ENCODE data around the gene OR1K1. TPM values are rescaled to one million over a fixed set of nuclear protein-coding genes. Genes with fewer than 3 reads are reported as not detected.
"Not testable (repeated sequence)": the region's sequence is repeated elsewhere in the genome, so short reads cannot be mapped to it uniquely, and the experiment has no call there.

Gene OR1K1
- total RNA-seq, 1 donor from 2014 or later = not detected

DNA sequence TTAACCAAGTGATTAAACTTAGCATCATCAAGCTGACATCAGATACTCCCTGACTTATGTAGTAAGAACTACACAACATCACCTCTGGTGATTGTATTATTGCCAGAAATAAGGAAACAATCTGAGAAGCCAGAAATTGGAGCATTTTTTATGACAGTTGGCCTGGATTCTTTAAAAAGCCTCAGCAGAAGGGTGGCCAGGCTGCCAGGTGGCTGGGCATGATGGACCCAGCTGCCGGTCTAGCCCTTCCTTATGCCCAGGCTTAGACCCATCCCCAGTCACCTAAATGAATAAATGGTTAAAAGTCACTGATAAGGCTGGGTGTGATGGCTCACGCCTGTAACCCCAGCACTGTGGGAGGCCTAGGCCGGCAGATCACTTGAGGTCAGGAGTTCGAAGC, 12.8 kb downstream of the OR1K1 start:
- DNase-seq = no peak

DNA sequence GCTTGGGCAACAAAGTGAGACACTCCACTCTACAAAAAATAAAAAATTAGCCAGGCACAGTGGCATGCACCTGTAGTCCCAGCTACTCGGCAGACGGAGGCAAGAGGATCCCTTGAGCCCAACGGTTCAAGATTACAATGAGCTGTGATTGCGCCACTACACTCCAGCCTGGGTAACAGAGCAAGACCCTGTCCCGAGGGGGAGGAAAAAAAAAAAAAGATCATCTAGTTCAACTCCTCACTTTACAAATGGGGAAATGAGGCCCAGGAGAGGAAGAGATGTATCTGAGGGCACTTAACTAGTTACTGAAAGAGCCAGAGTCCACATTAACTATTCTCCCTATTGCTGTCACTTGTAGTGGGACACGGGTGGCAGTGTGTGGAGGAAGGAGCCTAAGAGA, 14.6 kb downstream of the OR1K1 start:
- no peak for DNase-seq

DNA sequence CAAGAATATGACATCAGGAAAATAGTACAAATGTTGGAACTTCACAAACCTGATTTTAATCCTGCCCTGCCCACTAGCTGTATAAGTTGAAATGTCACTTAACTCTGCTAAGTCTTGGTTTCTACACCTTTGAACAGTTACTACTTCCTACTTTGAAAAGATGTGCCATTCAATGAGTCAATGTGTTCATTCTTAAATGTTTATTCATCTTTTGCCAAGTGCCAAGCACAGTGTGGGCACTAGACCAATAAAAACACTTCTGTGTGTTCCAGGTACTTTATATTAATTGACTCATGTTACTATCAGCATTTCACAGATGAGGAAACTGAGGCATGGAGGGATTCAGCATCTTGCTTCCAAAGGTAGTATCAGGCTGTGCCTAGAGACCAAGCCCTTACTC, 15.6 kb downstream of the OR1K1 start:
- DNase-seq = no peak

DNA sequence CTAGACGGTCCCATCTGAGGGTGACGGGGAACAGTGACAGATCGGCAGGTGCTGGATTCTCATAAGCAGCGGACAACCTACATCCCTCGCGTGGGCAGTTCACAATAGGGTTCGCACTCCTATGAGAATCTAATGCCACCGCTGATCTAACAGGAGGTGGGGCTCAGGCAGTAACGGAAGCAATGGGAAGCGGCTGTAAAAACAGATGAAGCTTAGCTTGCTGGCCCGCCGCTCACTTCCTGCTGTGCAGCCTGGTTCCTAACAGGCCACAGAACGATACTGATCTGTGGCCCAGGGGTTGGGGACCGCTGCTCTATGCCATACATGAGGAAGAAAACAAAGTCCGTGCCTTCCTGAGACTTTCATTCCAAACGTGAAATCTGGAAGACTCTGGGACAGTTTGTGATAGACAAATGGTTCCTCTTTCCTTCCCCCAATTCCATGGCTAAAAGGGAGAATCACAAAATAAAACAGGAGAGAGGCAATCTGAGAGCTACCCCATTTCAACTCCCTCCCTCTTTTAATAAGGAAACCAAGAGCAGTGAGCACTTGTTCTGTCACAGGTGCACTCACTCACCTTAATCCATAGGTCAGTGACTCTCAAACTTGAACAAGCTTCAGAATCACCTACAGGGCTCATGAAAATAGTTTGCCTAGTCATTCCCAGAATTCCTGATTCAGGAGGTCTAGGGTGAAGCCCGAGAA, 16.4 kb downstream of the OR1K1 start:
- no peak for DNase-seq

DNA sequence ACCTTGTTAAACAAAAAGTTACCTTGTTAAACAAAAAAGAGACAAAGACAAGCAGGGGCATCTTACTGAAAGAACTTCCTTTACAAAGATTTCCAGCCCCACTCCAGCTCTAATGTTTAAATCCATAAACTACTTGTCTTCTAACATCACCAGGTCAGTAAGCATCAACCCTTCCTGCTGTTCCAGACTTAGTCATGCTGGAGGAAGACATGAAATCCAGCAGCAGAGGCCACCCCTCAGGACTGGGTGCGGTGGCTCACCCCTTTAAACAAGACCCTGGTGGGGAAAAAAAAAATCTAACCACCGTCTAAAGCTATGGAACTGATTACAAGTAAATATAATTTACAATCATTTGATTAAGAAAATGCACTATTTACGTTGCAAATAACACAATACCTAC, 19.4 kb downstream of the OR1K1 start:
- DNase-seq = no peak

DNA sequence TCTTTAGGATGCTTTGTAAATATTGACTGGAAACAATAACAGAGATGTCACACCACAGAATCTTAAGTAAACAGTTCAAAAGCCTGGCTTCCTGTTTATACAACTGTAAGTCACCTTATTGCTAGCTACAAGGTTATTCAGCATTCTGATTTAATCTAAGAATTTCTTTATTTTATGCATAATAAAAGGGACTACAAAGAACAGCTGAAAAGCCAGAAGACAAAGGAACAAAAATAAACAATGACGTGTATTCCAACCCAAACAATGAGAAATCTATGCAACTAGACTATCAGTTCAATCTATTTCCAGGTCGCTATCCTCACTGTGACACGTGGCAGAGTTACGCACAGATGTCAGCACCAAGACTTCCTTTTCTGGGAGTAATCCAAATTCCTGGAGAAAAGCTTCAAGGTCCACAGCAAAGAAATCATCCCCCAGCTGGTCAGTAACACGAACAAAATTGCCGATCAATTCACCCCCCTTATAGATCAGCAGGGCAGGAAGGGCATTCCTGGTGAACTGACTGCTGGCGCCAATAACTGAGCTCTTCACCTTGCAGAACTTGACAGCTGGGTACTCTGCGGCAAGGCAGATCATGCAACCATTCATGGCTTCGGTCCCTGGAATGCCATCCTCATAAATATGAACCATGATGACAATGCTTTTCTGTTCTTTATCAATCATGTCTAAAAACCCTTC, 20.0 kb downstream of the OR1K1 start:
- DNase-seq = no peak

DNA sequence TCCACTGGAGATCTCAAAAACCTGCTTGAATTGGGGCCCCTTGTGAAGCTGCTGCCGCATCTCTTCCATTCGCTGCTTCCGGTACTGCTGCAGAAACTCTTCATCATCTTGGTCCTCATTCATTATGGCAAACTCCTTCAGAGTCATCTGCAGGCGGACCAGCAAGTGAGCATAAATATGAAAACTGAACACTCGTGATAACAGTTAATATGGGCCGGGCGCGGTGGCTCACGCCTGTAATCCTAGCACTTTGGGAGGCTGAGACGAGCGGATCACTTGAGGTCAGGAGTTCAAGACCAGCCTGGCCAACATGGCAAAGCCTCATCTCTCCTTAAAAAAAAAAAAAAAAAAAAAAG, 20.5 kb downstream of the OR1K1 start:
- DNase-seq = no peak

DNA sequence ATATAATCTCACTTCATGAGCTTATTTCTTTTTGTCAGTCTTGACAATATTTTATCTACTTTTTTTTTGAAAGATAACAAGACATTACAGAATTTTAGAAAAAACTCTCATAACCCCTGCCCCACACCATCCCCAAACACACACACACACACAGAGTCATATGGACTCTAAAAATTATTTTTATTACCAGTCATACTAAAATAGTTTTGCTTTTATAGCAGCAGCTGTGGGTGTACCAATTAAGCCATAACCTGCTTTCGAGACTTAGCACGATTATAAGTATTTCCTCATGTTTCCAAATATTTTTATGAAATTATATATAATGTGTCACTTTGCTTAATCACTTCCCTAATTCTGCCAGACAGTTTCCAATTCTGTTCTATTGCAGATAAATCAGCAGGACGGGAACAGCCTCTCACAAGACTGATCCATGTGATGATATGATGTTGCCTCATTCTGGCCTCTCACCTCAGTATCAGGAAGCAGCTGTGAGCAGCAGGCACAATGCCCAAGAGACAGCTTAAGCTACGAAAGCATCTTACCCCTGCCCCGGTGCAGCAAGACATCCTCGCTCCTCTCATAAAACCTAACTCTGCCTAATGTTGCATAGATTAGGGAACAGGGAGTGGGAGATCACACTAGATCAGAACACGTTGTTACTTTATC, 21.5 kb downstream of the OR1K1 start:
- DNase-seq = no peak

DNA sequence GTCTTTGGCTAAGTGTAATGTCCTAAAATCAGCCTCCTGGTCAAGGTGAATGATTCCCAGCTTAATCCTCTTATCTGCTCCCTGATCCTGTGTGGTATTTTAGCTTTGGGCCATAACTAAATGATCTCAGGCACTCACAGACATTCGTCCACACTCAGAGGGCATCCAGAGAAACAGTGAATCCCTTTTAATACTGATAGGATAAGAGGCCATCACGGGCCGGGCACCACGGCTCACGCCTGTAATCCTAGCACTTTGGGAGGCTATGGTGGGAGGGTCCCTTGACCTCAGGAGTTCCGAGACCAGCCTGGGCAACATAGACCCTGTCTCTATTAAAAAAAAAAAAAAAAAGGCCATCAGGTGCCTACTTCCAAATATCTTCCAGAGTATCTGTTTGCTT, 22.1 kb downstream of the OR1K1 start:
- no peak for DNase-seq

DNA sequence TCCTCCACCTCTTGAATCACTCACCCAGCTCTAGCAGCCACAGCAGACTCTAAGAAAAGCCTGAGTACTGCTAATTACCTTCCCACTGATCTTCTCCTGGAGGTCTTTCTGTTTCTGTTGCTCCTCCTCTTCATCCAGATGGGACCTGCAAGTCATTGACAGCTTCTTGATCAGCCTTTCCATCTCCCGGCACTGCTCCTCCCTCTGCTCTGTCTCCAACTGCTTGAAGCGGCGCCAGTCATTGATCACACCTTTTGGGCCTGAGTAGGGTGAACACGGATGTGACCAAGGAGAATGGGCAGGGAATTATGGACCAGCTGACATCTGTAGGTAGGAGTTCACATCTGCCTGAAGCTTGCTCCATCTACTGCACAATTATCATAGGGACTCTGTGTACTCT, 23.0 kb downstream of the OR1K1 start:
- no peak for DNase-seq

DNA sequence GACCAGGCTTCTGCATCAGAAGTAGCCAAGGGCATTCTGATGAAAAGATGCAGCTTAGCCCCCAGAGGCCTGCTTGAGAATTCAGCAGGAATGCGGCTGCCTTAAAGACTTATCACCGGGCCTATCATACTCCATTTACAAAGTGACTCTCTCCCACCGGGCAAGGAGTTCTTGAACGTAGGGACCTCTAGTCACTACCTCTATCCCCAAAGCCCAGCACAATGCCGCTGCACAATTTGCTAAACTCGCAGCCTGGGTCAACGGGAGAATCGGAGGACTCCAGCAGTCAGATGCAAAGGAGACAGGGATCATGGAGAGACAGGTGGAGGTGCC, 27.8 kb downstream of the OR1K1 start:
- DNase-seq = no peak

DNA sequence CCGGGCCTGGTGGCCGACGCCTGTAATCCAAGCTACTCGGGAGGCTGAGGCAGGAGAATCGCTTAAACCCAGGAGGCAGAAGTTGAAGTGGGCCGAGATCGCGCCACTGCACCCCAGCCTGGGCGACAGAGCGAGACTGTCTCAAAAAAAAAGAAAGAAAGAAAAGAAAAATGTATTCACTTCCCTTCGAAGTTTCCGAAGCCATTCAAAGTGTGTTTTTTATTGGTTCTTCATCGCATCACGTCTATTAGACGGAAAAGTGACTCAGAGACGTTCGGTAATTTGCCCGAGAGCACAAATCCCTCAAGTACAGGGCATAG, 29.0 kb downstream of the OR1K1 start:
- DNase-seq = not testable (repeated sequence)

DNA sequence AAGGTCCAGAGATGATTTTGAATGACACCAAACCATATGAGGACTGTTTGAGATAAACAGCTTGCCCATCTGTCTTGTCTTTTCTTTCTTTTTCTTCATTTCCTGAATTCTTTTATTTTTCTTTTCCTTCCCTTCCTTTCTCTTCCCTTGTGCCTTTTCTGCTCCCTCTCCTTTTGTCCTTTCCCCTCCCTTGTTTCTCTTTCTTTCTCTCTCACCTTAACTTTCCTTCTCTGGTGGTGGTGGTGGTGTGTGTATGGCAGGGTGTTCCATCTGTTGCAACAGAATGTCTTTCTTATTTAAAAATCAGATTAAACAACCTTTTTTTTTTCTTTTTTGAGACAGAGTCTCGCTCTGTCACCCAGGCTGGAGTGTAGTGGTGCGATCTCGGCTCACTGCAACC, 32.3 kb downstream of the OR1K1 start:
- no peak for DNase-seq

DNA sequence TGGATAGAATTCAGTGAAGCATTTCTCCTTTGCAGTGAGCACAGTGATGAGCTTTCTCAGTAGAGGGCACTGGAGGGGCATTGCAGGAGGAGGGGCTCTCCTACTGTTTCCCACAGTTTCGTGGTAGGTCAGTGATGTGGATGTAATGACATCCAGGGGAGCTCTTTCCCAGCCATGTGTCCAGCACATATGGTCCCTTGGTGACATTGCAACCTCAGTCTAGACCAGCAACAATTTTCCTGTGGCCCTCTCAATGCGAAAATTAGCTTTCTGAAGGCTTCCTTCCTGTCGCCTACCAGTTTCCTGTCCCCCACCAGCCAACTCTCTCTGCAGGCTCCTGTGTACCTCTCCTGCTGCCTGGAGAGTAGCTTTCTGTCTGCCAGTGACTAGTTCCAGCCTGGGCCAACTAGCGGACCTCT, 35.4 kb downstream of the OR1K1 start:
- DNase-seq = no peak

DNA sequence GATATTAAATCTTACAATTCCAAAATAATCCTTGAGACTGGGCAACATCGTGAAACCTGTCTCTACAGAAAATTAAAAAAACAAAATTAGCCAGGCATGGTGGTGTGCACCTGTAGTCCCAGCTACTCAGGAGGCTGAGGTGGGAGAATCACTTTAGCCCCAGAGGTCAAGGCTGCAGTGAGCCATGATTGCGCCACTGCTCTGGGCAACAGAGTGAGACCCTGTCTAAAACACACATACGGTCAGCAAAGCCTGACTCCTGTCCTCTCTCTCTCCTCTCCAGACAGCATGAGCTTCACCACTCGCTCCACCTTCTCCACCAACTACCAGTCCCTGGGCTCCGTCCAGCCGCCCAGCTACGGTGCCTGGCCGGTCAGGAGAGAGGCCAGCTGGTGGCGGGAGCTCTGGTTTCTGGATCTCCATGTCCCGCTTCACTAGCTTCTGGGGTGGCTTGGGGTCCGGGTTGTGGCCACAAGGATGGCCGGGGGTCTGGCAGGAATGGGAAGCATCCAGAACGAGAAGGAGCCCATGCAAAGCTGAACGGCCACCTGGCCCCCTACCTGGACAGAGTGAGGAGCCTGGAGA, 37.4 kb downstream of the OR1K1 start:
- DNase-seq = no peak

DNA sequence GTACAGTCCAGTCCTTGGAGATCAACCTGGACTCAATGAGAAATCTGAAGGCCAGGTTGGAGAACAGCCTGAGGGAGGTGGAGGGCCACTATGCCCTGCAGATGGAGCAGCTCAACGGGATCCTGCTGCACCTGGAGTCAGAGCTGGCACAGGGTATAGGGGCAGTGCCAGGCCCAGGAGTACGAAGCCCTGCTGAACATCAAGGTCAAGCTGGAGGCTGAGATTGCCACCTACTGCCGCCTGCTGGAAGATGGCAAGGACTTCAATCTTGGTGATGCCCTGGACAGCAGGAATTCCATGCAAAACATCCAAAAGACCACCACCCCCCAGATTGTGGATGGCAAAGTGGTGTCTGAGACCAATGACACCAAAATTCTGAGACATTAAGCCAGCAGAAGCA, 38.5 kb downstream of the OR1K1 start:
- not testable (repeated sequence) for DNase-seq

DNA sequence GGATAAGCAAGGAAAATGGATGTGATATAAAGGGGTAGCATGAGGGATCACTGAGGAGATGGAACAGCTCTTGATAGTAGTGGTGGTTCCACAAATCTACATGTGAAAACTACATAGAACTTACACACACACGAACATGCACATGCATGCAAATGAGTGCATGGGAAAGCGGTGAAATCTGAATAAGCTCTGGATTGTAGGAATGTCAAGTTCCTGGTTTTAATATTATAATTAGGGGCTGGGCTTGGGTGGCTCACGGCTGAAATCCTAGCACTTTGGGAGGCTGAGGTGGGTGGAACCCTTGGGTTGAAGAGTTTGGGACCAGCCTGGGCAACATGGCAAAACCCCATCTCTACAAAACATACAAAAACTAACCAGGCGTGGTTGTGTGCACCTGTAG, 41.6 kb downstream of the OR1K1 start:
- DNase-seq = no peak

DNA sequence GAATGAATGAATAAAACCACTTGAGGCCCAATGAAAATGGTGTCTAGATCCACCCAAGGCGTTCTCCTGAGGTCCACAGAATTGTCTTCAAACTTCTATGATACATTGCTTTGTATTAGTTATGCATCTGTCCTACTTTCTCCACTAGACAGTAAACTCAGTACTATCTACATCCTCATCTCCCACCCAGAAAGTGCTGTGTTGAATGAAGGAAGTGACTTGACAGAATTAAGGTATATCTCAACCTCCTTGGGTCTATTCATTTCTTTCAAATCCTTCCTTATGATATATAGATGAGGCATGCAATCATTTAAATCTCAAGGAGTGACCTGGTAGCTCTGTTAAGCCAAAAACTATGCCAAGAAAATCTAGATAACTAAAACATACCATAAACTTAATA, 44.2 kb downstream of the OR1K1 start:
- no peak for DNase-seq

DNA sequence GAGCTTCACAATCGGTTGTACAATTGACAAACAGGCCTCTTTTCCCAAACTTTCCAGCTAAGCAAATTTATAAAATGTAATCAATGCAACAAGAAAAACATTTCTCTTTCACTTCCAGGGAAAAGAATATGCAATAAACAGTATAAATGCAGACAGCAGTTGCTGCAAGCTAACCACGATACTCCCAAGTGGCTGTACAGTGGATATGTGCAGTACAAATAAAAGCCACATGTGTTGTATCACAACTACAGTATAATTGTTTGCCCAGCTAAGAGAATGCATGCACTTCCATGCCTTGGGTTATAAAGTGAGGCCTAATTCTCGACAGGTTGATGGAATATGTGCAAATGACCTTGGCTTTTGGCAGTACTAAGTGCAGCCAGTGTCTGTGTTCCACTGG, 45.2 kb downstream of the OR1K1 start:
- peak; percentile 29 for DNase-seq

DNA sequence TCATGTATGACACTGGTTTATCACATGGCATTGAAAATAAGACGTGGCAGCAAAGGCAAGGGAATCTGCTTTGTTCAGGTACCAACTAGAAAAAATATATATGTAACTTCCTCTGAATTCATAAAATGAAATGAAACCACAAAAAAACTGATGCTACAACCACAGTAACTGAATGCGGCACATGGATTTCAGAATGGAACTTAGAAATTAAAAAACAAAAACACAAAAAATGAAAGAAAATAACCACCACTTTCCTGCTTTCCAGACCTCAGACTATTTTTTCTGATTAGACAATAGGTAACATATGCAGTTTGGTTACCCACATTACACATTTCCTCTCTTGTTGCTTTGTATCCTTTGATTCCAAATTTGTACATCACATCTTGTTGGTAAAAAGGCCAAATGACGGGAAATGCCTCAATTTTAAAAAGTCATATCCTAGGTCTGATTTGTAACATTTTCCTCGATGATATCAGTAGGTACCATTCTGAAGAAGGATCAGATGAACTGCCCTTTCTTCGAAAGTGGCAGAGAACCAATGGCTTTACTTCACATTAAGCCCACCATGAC, 46.5 kb downstream of the OR1K1 start:
- DNase-seq = no peak

DNA sequence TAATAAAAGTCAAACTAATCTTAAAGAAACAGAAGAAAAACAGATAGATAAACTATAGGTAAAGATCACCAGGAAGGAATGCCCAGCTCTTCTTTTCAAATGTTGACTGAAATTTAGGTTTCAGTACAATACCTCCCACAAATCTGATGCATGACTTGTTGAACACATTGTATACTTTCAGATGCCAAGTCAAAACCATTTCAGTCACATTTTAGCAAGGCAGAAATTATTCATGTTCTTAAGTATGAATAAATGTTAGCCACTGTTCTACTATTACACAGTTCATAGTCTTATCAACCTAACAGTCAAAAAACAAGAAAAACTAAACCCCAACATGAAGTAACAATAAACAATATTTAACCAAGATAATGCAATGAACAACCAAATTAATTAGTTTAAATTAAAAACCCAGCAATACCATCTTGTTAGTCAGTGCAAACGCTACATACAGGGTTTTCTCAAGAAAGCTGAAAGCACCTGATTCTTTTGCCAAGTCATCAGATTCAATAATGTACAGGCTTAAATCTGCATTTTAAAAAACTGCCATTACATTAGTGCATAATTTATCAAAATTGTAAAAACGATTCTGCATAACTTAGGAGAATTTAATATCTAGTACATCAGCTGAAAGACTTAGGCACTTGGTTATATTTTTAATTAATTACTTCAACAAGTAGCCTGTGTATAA, 48.5 kb downstream of the OR1K1 start:
- DNase-seq = no peak
